Inflammatory macrophage treated with lipopolysaccharide for 1 hour (primary cell): ENCODE results near the gene HTT.

Experiments used
- DNase-seq, 2 donors: peaks; one replicate each; pipeline ENCODE4 v3.0.0-alpha.2; 2020 to 2022

HTT gene

GRCh38 chr4:3203971-3204431 is 129.5 kb downstream of the HTT start:
- no peak for DNase-seq

GRCh38 chr4:3205995-3206394 is 131.5 kb downstream of the HTT start:
- no peak for DNase-seq

- DNase-seq: no peak
These were observed 132.1 kb downstream of the HTT start for GRCh38 chr4:3206439-3207100.

GRCh38 chr4:3207531-3208037 is 133.1 kb downstream of the HTT start:
- no peak for DNase-seq

GRCh38 chr4:3208826-3209225 is 134.3 kb downstream of the HTT start:
- no peak for DNase-seq

- DNase-seq: no peak
These were observed 135.3 kb downstream of the HTT start for GRCh38 chr4:3209551-3210325.

GRCh38 chr4:3210467-3210866 is 136.0 kb downstream of the HTT start:
- no peak for DNase-seq

- DNase-seq: no peak
These were observed 137.4 kb downstream of the HTT start for GRCh38 chr4:3211866-3212265.

- no peak for DNase-seq
These were observed 138.1 kb downstream of the HTT start for GRCh38 chr4:3212391-3213105.

GRCh38 chr4:3213106-3213425 is 138.6 kb downstream of the HTT start:
- no peak for DNase-seq

GRCh38 chr4:3213661-3214250 is 139.3 kb downstream of the HTT start:
- no peak for DNase-seq

GRCh38 chr4:3215256-3215655 is 140.8 kb downstream of the HTT start:
- DNase-seq: no peak

GRCh38 chr4:3215733-3216132 is 141.3 kb downstream of the HTT start:
- no peak for DNase-seq

GRCh38 chr4:3217266-3217665 is 142.8 kb downstream of the HTT start:
- DNase-seq: no peak

GRCh38 chr4:3217771-3218170 is 143.3 kb downstream of the HTT start:
- DNase-seq: no peak

- DNase-seq: no peak
These were observed 144.6 kb downstream of the HTT start for GRCh38 chr4:3218824-3219760.

GRCh38 chr4:3219761-3220475 is 145.4 kb downstream of the HTT start:
- no peak for DNase-seq

- DNase-seq: no peak
These were observed 146.1 kb downstream of the HTT start for GRCh38 chr4:3220476-3221183.

- DNase-seq: no peak
These were observed 146.7 kb downstream of the HTT start for GRCh38 chr4:3221184-3221494.

GRCh38 chr4:3221996-3222395 is 147.5 kb downstream of the HTT start:
- no peak for DNase-seq

GRCh38 chr4:3223346-3223745 is 148.9 kb downstream of the HTT start:
- DNase-seq: no peak
